Small intestine (tissue), 7 donors: Measurements from ENCODE around the gene AQP9. TPM values are rescaled to one million over a fixed set of nuclear protein-coding genes. Genes with fewer than 3 reads are reported as not detected.
"Not testable (repeated sequence)": the region's sequence is repeated elsewhere in the genome, so short reads cannot be mapped to it uniquely, and the experiment has no call there.

Source experiments
- DNase-seq, 2 donors: peaks; one replicate each; pipeline versions ENCODE4 v3.0.0 to v3.0.0-alpha.2; 2013
- FAIRE-seq: peaks from 2 replicates; lab custom pipeline; 2012; peaks lifted over from hg19 to GRCh38; lab: Jason Lieb, UNC
- H3K27ac ChIP-seq, 3 donors: one replicate each; pipeline ENCODE4 v1.5.1; 2013; ENCODE audit warnings: low read length in 2 of 3, mild to moderate bottlenecking in 2 of 3, control low read depth in 1 of 3, inconsistent platforms in 1 of 3, low read depth in 1 of 3, moderate library complexity in 1 of 3
- H3K27me3 ChIP-seq, 3 donors: one replicate each; pipeline ENCODE4 v1.6.1; 2013; ENCODE audit warnings: low read length in 3 of 3, inconsistent platforms in 1 of 3; ENCODE audit not compliant: control insufficient read depth in 3 of 3, insufficient read depth in 3 of 3
- H3K36me3 ChIP-seq, 3 donors: one replicate each; pipeline ENCODE4 v1.6.1; 2013; ENCODE audit warnings: low read length in 3 of 3, inconsistent platforms in 1 of 3, low read depth in 1 of 3, mild to moderate bottlenecking in 1 of 3, moderate library complexity in 1 of 3; ENCODE audit not compliant: control insufficient read depth in 3 of 3, insufficient read depth in 2 of 3
- H3K4me1 ChIP-seq, 3 donors: one replicate each; pipeline ENCODE4 v1.6.1; 2013; ENCODE audit warnings: low read length in 2 of 3, inconsistent platforms in 1 of 3, low read depth in 1 of 3, mild to moderate bottlenecking in 1 of 3, moderate library complexity in 1 of 3; ENCODE audit not compliant: control insufficient read depth in 3 of 3, insufficient read depth in 2 of 3
- H3K4me3 ChIP-seq, 3 donors: one replicate each; pipeline ENCODE4 v1.5.1; 2013; ENCODE audit warnings: low read length in 3 of 3, control low read depth in 1 of 3, inconsistent platforms in 1 of 3, low read depth in 1 of 3, mild to moderate bottlenecking in 1 of 3, moderate library complexity in 1 of 3
- H3K9me3 ChIP-seq, 2 donors: one replicate each; pipeline ENCODE4 v1.6.1; 2013; ENCODE audit warnings: low read depth in 1 of 2, low read length in 1 of 2; ENCODE audit not compliant: control insufficient read depth in 2 of 2, insufficient read depth in 1 of 2
- WGBS, 3 donors: extraction: QIAGEN DNeasy Blood & Tissue Kit; methylation state at CpG; one replicate each; pipeline ENCODE4 v1.1.7; 2013; 5-methylcytosine and 5-hydroxymethylcytosine counted together
- polyA plus RNA-seq, 4 donors: library from polyadenylated mRNA; stranded (reverse) in 3 of 4; unstranded in 1 of 4; fragments of 200-250 nt in 3 of 4; fragments of 120-200 nt in 1 of 4; gene quantifications; one replicate each; pipeline versions ENCODE4 v1.2.1 to v1.2.3, GENCODE V29; 2013
- donor health status: healthy with polysubstance abuse.
- donor health status: control.
- donor health status: control.
- donor health status: Bipolar disorder and iron deficiency.
- donor health status: healthy.

Gene AQP9
- polyA plus RNA-seq, 4 donors: 0.03 to 2.2 (median 0.46) TPM

DNA sequence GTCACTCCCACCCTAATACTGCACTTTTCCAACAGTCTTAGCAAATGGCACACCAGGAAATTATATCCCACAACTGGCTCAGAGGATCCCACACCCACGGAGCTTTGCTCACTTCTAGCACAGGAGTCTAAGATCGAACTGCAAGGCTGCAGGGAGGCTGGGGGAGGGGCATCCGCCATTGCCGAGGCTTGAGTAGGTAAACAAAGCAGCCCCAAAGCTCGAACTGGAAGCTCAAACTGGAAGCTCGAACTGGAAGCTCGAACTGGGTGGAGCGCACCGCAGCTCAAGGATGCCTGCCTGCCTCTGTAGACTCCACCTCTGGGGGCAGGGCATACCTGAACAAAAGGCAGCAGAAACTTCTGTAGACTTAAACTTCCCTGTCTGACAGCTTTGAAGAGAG lies 55.5 kb downstream of the AQP9 start:
- FAIRE-seq, H3K36me3 ChIP-seq, H3K27me3 ChIP-seq, H3K27ac ChIP-seq, DNase-seq, H3K9me3 ChIP-seq, H3K4me3 ChIP-seq, H3K4me1 ChIP-seq: not testable (repeated sequence)
- 70 to 83% (median 73%) methylated on average over 9 of the region's 9 CpGs for WGBS, 3 donors

DNA sequence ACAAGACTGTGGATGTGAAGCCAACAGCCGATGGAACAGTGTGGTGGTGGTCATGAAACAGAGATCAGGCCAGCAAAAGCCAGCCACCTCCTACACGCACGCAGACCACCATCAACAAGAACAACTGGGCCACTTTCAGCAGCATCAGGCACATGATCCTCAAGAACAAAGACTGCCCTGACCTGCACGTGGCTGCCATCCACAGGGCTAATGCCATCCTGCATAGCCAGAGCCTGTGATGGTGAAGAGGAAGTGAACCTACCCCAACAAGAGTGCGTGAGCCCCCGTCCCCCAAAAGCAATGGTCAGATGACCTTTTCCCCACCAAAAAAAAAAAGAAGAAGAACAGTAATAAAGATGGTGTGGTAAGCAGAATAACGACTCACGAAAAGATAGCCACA lies 62.6 kb downstream of the AQP9 start:
- Histone ChIP-seq H3K36me3 (no peaks in the 10 kb centered on the region), H3K27ac (no peak overlapping the region), H3K27me3 (no peaks in the 10 kb centered on the region), H3K9me3 (no peaks in the 10 kb centered on the region), H3K4me1 (no peaks in the 10 kb centered on the region), H3K4me3 (no peak overlapping the region)
- FAIRE-seq: no peak
- DNase-seq: no peak
- 86 to 90% (median 89%) methylated on average over 8 of the region's 8 CpGs for WGBS, 3 donors

DNA sequence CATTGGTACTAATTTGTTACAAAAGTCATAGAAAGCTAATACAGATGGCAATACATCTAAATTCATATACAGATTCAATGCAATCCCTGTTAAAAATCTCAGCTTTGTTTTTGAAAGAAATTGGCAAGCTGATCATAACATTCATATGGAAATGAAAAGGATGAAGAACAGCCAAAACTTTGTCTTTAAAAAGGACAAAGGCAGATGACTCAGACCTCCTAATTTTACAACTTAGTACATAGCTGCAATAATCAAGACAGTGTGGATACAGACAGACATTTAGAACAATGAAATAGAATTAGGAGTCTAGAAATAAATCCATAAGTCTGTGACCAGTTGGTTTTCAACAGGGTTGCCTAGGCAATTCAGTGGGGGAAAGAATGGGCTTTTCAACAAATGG lies 63.3 kb downstream of the AQP9 start:
- Histone ChIP-seq H3K9me3 (no peaks in the 10 kb centered on the region), H3K36me3 (no peaks in the 10 kb centered on the region), H3K4me1 (no peaks in the 10 kb centered on the region), H3K27ac (no peak overlapping the region), H3K4me3 (no peak overlapping the region), H3K27me3 (no peaks in the 10 kb centered on the region)
- FAIRE-seq (no peak), DNase-seq (no peak)

DNA sequence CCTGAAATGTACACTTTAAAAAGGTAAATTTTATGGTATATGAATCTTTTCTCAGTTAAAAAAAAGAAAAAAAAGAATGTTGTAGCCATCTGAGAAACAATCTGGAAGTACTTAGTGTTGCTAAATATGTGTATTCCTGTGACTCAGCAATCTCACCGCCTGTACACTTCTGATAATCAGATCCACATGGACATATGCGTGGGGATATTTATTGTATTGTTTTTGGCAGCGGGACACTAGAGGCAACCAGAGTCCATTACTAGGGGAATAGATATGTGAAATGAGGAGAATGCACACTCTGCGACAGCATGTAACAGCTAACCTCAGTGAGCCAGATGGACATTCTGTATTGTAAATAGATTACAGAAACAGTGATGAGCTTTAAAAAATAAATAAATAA lies 65.4 kb downstream of the AQP9 start:
- no peak overlapping the region for H3K27ac ChIP-seq
- no peak overlapping the region for H3K4me3 ChIP-seq
- FAIRE-seq (no peak), DNase-seq (no peak)
- no peaks in the 10 kb centered on the region for H3K9me3 ChIP-seq
- H3K36me3 ChIP-seq: no peaks in the 10 kb centered on the region
- H3K27me3 ChIP-seq: no peaks in the 10 kb centered on the region
- no peaks in the 10 kb centered on the region for H3K4me1 ChIP-seq
- 49 to 55% (median 55%) methylated on average over 4 of the region's 4 CpGs for WGBS, 3 donors

DNA sequence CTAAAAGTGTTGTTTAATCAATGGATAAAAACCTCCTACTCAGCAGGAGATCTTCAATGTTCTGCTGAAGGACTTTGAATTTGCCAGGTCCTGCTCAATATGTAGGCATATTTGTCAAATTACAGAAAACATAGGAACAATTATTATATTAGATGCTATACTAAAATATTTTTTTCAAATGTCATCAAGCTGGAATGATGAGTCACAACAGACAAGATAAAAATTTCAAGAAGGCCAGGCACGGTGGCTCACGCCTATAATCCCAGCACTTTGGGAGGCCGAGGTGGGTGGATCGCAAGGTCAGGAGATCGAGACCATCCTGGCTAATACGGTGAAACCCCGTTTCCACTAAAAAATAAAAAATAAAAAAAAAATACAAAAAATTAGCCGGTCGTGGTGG lies 68.0 kb downstream of the AQP9 start:
- Histone ChIP-seq H3K4me3 (no peak overlapping the region), H3K9me3 (no peaks in the 10 kb centered on the region), H3K4me1 (no peaks in the 10 kb centered on the region), H3K36me3 (no peaks in the 10 kb centered on the region), H3K27me3 (no peaks in the 10 kb centered on the region), H3K27ac (no peak overlapping the region)
- 81 to 89% (median 89%) methylated on average over 9 of the region's 9 CpGs for WGBS, 3 donors
- no peak for FAIRE-seq
- no peak for DNase-seq

DNA sequence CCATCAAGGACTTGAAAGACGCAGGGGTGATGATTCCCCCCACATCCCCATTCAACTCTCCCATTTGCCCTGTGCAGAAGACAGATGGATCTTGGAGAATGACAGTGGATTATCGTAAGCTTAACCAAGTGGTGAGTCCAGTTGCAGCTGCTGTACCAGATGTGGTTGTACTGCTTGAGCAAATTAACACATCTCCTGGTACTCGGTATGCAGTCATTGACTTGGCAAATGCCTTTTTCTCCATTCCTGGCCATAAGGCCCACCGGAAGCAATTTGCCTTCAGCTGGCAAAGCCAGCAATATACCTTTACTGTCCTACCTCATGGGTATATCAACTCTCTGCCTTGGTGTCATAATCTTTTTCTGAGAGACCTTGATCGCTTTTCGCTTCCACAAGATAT lies 70.0 kb downstream of the AQP9 start:
- not testable (repeated sequence) for FAIRE-seq, H3K27ac ChIP-seq, H3K4me3 ChIP-seq, DNase-seq, H3K4me1 ChIP-seq, H3K27me3 ChIP-seq, H3K36me3 ChIP-seq, H3K9me3 ChIP-seq
- 95 to 96% (median 95%) methylated on average over 6 of the region's 6 CpGs for WGBS, 3 donors

DNA sequence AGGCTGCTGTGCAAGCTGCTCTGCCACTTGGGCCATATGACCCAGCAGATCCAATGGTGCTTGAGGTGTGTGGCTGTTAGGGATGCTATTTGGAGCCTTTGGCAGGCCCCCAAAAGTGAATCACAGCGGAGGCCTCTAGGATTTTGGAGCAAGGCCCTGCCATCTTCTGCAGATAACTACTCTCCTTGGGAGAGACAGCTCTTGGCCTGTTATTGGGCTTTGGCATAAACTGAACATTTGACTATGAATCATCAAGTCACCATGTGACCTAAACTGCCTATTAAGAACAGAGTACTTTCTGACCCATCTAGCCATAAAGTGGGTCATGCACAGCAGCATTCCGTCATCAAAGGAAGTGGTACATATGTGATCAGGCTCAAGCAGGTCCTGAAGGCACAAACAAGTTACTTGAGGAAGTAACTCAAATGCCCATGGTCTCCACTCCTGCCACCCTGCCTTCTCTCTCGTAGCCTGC lies 70.9 kb downstream of the AQP9 start:
- H3K4me1 ChIP-seq, H3K9me3 ChIP-seq, H3K4me3 ChIP-seq, H3K27me3 ChIP-seq, H3K36me3 ChIP-seq, FAIRE-seq: not testable (repeated sequence)
- peak overlapping the region in 1 of 3 donors; percentile 17 for H3K27ac ChIP-seq
- DNase-seq: peak; percentile 19 to 20
- WGBS, 3 donors: 89 to 94% (median 90%) methylated on average over 3 of the region's 3 CpGs

DNA sequence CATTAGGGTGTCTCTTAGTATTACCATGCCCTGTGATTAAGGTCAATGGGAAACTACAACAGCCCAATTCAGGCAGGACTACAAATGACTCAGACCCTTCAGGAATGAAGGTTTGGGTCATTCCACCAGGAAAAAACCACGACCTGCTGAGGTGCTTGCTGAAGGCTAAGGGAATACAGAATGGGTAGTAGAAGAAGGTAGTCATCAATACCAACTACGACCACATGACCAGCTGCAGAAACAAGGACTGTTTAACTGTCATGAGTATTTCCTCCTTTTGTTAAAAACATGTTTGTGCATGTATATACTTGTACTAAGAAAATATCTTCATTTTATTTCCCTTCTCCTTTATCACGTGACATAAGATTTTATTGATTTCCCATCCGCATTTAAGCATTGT lies 71.8 kb downstream of the AQP9 start:
- not testable (repeated sequence) for H3K4me1 ChIP-seq, DNase-seq, H3K27ac ChIP-seq, H3K27me3 ChIP-seq, H3K4me3 ChIP-seq, H3K36me3 ChIP-seq, H3K9me3 ChIP-seq, FAIRE-seq
- 73 to 79% (median 76%) methylated on average over 4 of the region's 4 CpGs for WGBS, 3 donors

DNA sequence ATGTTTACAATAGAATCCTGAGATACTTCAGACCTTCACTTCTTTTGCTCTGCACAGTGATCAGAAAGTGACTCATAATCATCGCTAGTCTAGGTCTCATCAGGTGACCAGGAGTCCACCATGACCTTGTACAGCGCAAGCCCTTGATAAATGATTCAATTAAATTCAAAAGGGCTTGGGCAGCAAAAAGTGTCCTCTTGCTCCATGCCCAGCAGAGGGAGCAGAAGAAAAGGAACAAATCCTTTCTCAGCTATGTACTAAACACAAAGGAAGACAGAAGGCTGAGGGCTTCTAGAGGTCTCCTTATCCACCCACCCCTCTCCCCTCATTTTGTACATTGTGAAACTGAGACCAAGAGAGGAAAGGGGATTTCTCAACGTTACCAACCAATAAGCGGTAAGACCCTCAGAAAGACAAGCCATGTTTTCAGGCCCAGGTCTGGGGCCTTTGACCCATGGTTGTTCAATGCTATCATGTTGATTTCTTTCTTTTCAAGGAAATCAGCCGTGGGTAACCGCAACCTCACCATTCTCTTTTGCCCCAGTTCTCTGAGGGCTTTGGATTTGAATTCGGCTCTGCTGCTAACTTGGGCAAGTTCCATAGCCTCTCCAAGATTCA lies 74.8 kb downstream of the AQP9 start:
- no peaks in the 10 kb centered on the region for H3K27me3 ChIP-seq
- DNase-seq (peak; percentile 31 to 61), FAIRE-seq (no peak)
- no peak overlapping the region for H3K27ac ChIP-seq
- no peaks in the 10 kb centered on the region for H3K9me3 ChIP-seq
- H3K4me3 ChIP-seq: no peak overlapping the region
- H3K4me1 ChIP-seq: no peaks in the 10 kb centered on the region
- WGBS, 3 donors: 59 to 75% (median 62%) methylated on average over 7 of the region's 7 CpGs
- H3K36me3 ChIP-seq: no peaks in the 10 kb centered on the region
